Measurements from ENCODE around the gene STT3B.
"Not testable (repeated sequence)": the region's sequence is repeated elsewhere in the genome, so short reads cannot be mapped to it uniquely, and the experiment has no call there.

Gene STT3B

DNA sequence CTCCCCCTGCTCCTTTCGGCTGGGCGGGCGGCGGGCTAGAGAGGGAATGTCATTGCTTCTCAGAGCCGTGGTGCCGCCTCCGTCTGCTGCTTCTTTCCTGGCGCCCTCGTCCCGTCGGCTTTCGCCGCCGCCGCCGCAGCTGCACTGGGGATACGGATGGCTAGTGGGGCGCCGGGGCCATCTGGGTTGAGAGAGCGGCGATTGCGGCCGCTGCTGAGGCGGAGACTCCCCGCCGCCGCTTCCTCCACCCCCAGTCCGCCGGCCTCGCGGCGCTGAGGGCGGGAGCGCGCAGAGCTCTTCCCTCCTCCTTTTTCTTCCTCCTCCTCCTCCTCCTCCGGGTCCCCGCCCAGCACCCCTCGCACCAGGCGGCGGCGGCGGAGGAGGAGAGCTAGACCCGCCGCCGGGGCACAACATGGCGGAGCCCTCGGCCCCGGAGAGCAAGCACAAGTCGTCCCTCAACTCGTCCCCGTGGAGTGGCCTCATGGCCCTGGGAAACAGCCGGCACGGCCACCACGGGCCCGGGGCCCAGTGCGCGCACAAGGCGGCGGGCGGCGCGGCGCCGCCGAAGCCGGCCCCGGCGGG lies at the start of gene STT3B:
Gene STT3B, plus strand, starts transcription at position 339 of the 582 bp plus-strand sequence. Its CDS starts 74 bp downstream, at position 413.
- peak; percentile 79 for DNase-seq (ENCODE audit: low read depth)

DNA sequence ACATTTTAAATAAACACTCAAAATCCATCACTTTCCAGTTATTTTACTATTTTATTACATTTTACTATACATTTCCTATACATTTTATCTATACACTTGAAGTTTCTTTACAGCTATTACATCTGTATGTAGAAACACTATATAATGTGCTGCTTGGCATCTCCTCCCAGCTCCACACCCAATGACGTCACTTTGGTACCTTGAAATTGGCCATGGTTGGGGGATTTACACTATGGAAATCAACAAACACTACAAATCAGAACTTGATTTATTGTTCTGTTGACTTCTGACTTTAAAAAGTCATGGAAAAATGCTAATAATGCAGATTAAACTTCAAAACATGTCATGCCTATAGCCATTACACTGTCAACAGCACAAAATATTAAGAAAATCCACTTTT lies 48.9 kb upstream of the STT3B start:
- DNase-seq (ENCODE audit: low read depth), result no peak

DNA sequence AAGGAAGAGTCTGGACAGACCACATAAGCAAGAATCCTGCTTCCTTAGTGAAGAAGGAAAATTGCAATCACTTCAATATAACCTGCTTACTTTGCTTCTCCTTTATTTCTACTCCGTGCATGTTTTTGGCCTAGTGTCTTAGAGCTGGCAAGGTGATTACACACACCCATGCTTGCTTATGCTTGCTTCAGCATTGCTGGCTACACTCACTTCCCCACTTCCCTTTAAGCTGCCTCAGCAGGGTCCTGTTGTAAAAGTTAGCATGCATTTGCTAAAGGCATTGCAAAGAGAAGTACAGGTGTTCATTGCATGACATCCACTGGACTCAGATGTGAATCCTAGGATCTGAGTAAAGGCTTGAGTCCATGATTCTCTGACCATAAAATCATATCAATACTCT lies 47.5 kb upstream of the STT3B start:
- DNase-seq (ENCODE audit: low read depth), result no peak

DNA sequence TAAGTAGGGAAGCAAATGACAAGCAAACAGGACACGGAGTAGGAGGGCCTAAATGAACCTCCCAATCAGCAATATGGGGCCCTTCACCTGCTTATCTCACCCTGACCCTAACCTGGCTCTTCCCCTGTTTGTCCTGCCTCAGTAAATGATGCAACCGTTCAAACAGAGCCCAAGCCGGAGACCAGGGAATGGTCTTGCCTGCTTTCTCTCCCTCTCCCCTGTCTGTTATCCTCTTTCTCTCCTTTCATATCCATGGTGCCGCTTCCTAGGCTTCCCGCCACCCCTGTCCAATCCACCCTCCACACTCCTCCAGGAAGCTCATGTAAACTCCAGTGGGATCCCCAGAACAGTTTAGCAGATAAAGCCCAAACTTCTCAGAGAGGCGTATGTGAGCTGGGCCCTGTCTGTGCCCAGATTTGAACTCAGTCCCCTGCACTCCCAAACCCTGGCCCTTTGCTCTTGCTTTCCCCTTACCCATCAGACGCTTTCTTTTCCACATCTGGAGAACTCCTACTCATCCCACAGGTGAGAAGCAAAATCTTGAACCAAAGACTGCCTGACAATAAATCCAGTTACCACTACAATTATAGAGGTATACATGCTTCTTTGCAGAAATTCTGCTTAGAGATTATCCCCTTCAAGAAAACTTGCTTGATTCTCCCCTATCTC lies 45.7 kb upstream of the STT3B start:
- DNase-seq (ENCODE audit: low read depth), result no peak

DNA sequence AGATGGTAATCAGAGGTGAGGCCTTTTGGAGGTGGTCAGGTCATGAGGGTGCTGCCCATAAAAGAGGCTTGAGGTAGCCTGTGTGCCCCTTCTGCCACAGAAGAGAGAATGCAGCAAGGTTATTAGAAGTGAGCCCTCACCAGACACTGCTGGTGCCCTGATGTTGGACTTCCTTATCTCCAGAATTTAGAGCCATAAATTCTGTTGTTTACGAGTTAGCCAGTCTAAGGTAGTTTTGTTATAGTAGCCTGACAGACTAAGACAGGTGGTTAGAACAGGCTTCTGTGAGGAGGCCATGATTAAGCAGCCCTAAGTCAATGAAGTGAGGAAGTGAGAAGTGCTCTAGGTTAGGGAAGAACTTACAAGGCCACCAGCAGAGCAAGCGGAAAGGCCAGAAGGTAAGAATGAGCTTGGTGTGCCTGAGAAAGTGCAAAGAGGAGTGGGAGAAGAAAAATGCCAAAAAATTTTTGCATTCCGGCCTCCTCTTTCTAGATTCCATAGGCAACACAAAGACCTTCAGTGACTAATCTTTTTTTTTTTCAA lies 44.2 kb upstream of the STT3B start:
- no peak for DNase-seq (ENCODE audit: low read depth)

DNA sequence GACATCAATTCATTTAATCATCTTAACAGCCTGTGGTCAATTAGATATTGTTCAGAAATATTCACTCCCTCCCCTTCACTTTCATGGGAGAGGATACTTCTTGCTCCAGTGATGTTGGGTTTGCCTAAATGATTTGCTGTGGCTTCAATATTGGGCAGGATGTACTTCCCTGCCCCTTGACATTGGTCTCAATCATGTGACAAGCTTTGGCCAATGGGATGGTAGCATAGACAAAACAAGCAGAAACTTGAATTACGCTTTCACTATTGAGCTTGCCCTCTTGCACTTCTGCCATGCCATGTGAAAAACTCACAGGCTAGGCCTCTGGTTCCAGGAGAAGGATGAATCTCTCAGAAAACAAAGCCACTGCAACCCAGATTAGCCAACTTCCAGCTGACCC lies 42.2 kb upstream of the STT3B start:
- no peak for DNase-seq (ENCODE audit: low read depth)

DNA sequence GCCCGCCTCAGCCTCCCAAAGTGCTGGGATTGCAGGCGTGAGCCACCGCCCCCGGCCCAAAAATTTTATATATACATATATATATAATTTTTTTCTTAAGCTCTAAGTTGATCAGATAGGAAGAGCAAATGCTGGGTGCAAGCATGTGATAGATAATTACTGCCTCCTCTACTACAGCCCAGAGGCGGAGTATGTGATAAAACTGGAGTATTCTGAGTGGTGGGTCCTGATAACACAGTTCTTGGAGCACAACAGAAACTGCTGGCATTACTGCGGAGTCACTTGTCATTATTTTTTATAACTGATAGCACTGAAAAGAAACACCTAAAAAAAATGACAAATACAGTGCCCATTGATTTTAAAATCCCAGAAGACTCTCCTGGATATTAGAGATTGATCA lies 41.1 kb upstream of the STT3B start:
- DNase-seq (ENCODE audit: low read depth), result no peak

GRCh38 chr3:31493149-31493548 lies 39.6 kb upstream of the STT3B start:
- DNase-seq (ENCODE audit: low read depth), result no peak

DNA sequence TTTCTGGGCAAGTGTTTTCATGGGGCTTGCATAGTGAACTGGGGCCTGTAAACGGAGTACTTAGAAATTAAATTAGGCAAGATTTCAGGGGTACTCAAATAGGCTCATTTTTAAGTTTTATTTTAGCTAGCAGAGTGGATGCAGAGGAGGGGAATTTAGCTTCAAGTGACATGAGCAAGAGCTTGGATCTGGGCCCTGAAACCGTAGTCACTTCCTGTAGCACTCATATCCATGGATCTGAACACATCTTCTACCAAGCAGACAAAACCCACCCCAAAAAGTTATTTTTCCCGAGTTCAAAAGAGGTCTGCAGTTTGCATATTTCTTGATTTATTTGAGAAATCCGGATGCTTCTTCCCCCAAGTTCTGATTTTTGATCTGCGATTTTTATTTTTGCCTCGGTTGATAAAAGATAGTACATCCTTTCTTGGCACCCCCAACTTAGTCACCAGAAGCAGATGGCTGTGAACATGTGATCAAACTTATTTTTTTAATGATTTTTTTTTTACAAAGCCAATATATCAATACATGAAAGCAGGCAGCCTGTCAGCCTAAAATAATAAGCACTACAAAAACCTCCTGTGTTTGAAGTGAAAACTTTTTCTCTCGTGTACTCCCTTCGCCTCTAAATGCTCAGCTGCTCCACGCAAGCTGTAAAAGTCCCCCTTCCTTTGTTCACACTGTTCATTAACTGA lies 36.6 kb upstream of the STT3B start:
- no peak for DNase-seq (ENCODE audit: low read depth)

- DNase-seq (ENCODE audit: low read depth), result no peak
Measured at GRCh38 chr3:31498791-31499190, 33.9 kb upstream of the STT3B start.

DNA sequence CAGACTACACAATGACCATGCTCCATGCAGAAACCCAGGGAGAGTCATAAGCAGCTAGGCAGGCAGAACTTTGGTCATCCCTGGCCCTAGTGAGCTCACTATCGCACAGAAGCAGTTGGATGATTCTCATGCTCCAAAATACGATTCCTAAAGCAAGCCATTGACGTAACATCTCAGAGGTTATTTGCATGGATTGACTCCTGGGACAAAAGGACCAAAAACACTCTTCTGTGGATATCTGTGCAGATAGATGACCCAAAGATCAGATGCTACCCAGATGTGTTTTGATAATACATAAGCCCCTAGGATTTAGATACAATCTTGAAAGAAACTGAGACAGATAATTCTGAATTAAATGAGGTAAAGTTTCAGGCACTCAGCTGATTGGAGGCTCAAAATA lies 33.4 kb upstream of the STT3B start:
- DNase-seq (ENCODE audit: low read depth), result no peak

DNA sequence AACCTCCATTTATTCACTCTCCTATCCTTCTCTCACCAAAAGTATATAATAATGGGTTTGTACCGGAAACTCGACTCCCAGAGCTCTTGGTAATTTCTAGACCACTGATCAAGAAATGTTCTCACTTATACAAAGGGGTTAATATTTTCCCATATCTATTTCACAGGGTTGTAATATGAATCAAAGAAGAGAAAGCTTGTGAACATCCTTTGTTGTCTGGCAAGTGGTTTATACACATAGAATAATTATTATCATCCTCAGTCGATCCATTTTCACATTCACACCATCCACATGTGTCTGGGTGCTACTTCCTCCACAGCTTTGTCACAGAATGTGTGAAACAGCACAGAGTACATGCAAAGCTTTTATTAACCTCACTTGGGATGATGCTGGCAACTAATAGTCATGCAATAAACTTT lies 29.9 kb upstream of the STT3B start:
- DNase-seq (ENCODE audit: low read depth), result no peak

DNA sequence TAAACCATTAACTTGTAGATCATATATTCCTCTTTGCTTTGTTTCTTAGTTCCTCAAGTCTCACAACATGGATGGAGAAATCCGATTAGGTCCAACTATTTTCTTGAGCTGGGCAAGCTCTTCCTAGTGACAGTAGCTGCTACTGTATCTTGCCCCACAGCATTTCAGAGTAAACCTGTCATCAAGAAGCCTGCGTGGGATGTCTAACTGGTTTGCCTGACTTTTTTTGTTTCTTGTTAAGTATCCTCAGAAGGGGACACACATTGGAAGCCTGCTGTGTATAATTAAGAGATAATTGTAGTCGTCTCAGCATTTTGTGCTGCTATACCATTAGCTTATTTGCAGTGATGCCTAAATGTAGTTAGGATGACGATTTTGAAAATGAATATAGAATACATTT lies 29.3 kb upstream of the STT3B start:
- DNase-seq (ENCODE audit: low read depth), result no peak

DNA sequence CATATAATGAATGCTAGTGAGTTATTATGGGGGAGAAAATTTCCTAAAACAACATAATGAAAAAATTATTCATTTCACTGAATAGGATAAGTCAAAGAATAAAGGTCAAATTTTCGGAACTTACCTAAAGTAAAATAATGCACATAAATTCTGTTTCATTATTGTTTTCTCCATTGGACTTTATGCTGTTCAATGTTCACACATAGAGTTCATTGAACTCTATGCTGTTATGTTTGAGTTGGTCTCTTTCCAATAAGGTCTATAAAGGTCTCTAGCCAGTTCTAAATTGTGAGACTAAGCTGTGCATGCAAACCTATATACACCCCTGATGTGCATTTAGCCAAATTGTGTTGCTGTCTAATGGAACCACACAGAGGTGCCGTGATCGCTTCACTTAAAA lies 28.5 kb upstream of the STT3B start:
- DNase-seq (ENCODE audit: low read depth), result no peak

- DNase-seq (ENCODE audit: low read depth), result no peak
Measured at GRCh38 chr3:31505371-31506048, 27.2 kb upstream of the STT3B start.

GRCh38 chr3:31506515-31506914 lies 26.2 kb upstream of the STT3B start:
- DNase-seq (ENCODE audit: low read depth), result not testable (repeated sequence)

- DNase-seq (ENCODE audit: low read depth), result no peak
Measured at GRCh38 chr3:31508452-31509146, 24.1 kb upstream of the STT3B start.

- DNase-seq (ENCODE audit: low read depth), result no peak
Measured at GRCh38 chr3:31509147-31509728, 23.5 kb upstream of the STT3B start.

GRCh38 chr3:31514570-31514969 lies 18.2 kb upstream of the STT3B start:
- no peak for DNase-seq (ENCODE audit: low read depth)

DNA sequence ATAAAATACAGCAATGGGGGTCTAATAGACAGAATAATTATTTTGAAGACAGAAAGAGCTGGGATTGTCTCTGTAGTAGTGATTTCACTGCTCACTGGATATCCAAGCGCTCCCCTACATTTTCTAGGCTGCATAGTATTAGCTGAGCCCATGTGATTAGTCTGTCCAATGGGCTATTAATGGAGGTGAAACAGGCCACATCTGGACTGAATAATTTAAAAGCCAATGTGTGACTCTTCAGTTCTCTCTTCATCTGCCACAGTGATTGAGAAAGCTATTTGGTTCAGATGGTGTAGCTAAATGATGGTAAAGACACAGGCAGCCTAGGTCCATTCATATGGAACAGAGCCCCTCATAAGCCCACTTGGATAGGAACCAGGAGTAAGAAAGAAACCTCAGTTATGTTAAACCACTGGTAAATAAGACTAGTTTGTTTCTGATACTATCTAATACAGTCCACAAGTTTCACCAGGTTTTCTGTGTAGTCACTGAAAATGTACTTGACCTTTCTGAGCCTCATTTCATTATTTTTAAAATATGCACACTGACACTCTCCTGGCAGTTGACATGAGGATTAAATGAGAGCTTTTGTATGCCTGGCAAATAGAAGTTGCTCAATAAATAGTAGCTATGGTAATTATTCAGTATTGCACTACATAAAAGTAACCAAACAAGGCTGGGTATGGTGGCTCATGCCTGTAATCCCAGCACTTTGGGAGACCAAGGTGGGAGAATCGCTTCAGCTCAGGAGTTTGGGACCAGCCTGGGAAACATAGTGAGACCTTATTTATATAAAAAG lies 17.0 kb upstream of the STT3B start:
- DNase-seq (ENCODE audit: low read depth), result no peak

- DNase-seq (ENCODE audit: low read depth), result no peak
Measured at GRCh38 chr3:31516757-31517156, 16.0 kb upstream of the STT3B start.

Measured in amniotic epithelial cell (primary cell).